Measurements from ENCODE around the gene ENPP4. TPM values are rescaled to one million over a fixed set of nuclear protein-coding genes. Genes with fewer than 3 reads are reported as not detected.

The ENPP4 gene
- total and polyA plus RNA-seq, 12 donors = 2.2 to 31.0 (median 14.6) TPM

- Histone ChIP-seq H3K4me3 (no peak overlapping the region), H3K36me3 (replicated peaks in 1 of 2) (no peaks in the 10 kb centered on the region), H3K27ac (no peak overlapping the region), H3K27me3 (no peaks in the 10 kb centered on the region), H3K4me1 (replicated peaks in 1 of 2) (no peaks in the 10 kb centered on the region), H3K9me3 (replicated peaks in 1 of 3) (no peaks in the 10 kb centered on the region)
- no peak for DNase-seq
- TF ChIP-seq CTCF (IDR thresholded peaks at IDR 0.05) = no peak
- no peak for TF ChIP-seq POLR2A (IDR thresholded peaks at IDR 0.05)
- intact Hi-C loops (cut with DNase I) = no loop called here
Measured at GRCh38 chr6:46156701-46157100, 26.9 kb downstream of the ENPP4 start.

GRCh38 chr6:46159229-46159628 is 29.4 kb downstream of the ENPP4 start:
- Histone ChIP-seq H3K36me3 (replicated peaks in 1 of 2) (no peaks in the 10 kb centered on the region), H3K9me3 (replicated peaks in 1 of 3) (no peaks in the 10 kb centered on the region), H3K4me3 (no peak overlapping the region), H3K4me1 (replicated peaks in 1 of 2) (no peaks in the 10 kb centered on the region), H3K27ac (no peak overlapping the region), H3K27me3 (no peaks in the 10 kb centered on the region)
- TF ChIP-seq CTCF (IDR thresholded peaks at IDR 0.05) (no peak), POLR2A (IDR thresholded peaks at IDR 0.05) (no peak)
- no peak for DNase-seq
- intact Hi-C loops (cut with DNase I) = no loop called here

DNA sequence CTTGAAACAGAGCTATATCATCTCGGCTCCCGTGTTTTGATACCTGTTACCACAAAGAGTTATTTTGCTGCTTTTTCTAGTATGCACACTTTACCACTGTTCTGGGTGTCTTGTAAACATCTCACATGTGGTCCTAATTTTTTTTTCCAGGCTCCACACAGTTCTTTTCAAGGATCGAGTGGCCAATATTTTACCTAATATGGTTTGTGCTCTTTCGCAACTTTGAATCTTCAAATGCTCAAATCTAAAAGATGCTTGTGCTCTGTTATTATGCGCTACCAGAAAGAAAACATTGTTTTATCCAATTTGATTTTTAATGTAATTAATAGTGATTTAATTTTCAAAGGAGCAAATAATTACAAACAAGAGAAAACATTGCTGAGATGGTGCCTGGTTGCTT is 30.3 kb downstream of the ENPP4 start:
- no peaks in the 10 kb centered on the region for H3K4me1 ChIP-seq (replicated peaks in 1 of 2)
- no peak overlapping the region for H3K27ac ChIP-seq
- H3K27me3 ChIP-seq = no peaks in the 10 kb centered on the region
- DNase-seq = no peak
- intact Hi-C loops (cut with DNase I) = no loop called here
- no peaks in the 10 kb centered on the region for H3K9me3 ChIP-seq (replicated peaks in 1 of 3)
- TF ChIP-seq CTCF (IDR thresholded peaks at IDR 0.05) (no peak), POLR2A (IDR thresholded peaks at IDR 0.05) (no peak)
- no peaks in the 10 kb centered on the region for H3K36me3 ChIP-seq (replicated peaks in 1 of 2)
- H3K4me3 ChIP-seq = no peak overlapping the region
- 92 to 96% (median 94%) methylated on average over 5 of the region's 5 CpGs for WGBS, 4 donors

GRCh38 chr6:46170357-46171289 is 40.8 kb downstream of the ENPP4 start, which contains the start of gene ENPP5:
TSS of gene ENPP5 (minus strand) at chr6:46170980. CDS start at chr6:46168262, 2,718 bp downstream.
- no peak for TF ChIP-seq CTCF (IDR thresholded peaks at IDR 0.05)
- TF ChIP-seq POLR2A (IDR thresholded peaks at IDR 0.05) = no peak
- Histone ChIP-seq H3K4me3 (peak within 1 kb of the TSS in 2 of 4 donors; percentile 39 to 75), H3K27me3 (peaks cover 4% of the 10 kb centered on the region), H3K4me1 (replicated peaks in 1 of 2) (peaks cover 0 to 6% of the 10 kb centered on the region in 2 donors), H3K27ac (no peak within 1 kb of the TSS), H3K36me3 (replicated peaks in 1 of 2) (no peaks in the 10 kb centered on the region), H3K9me3 (replicated peaks in 1 of 3) (no peaks in the 10 kb centered on the region)
- peak; percentile 52 to 91 (median 73) for DNase-seq
- intact Hi-C loops (cut with DNase I) = no loop called here
- WGBS, 4 donors = 1 to 2% (median 2%) methylated on average over 11 to 49 of the region's 49 CpGs

All from adrenal gland (tissue), 12 donors.